Liver (tissue), 9 donors: Measurements from ENCODE around the gene ZC3H6. TPM values are rescaled to one million over a fixed set of nuclear protein-coding genes. Genes with fewer than 3 reads are reported as not detected.

Experiments
- DNase-seq: peaks from one replicate; pipeline ENCODE4 v3.0.0-alpha.2; 2017; ENCODE audit warnings: low spot score
- H3K27ac ChIP-seq, 2 donors: one replicate each; pipeline ENCODE4 v1.7.0; 2013; ENCODE audit warnings: inconsistent platforms in 2 of 2, low read length in 2 of 2, control low read depth in 1 of 2, low read depth in 1 of 2, mild to moderate bottlenecking in 1 of 2
- H3K27me3 ChIP-seq, 4 donors: one replicate each; pipeline versions ENCODE4 v1.6.1 to v1.7.0; 2013; ENCODE audit warnings: low read length in 3 of 4, inconsistent platforms in 1 of 4, mild to moderate bottlenecking in 1 of 4, moderate library complexity in 1 of 4; ENCODE audit not compliant: control insufficient read depth in 4 of 4, insufficient read depth in 4 of 4
- H3K36me3 ChIP-seq, 4 donors: one replicate each; pipeline versions ENCODE4 v1.6.1 to v1.7.0; 2013; ENCODE audit warnings: low read length in 3 of 4, mild to moderate bottlenecking in 3 of 4, low read depth in 1 of 4, moderate library complexity in 1 of 4; ENCODE audit not compliant: control insufficient read depth in 4 of 4, insufficient read depth in 3 of 4
- H3K4me1 ChIP-seq, 4 donors: one replicate each; pipeline versions ENCODE4 v1.6.1 to v1.7.0; 2013; ENCODE audit warnings: low read length in 3 of 4, mild to moderate bottlenecking in 3 of 4, moderate library complexity in 1 of 4; ENCODE audit not compliant: control insufficient read depth in 4 of 4, insufficient read depth in 4 of 4
- H3K4me3 ChIP-seq, 3 donors: one replicate each; pipeline versions ENCODE4 v1.6.1 to v1.7.0; 2013; ENCODE audit warnings: low read length in 3 of 3, control low read depth in 1 of 3, low read depth in 1 of 3, mild to moderate bottlenecking in 1 of 3
- H3K9ac ChIP-seq, 2 donors: one replicate each; pipeline ENCODE4 v1.7.0; 2013; ENCODE audit warnings: low read length in 2 of 2, mild to moderate bottlenecking in 2 of 2, moderate library complexity in 2 of 2, control low read depth in 1 of 2, low read depth in 1 of 2
- H3K9me3 ChIP-seq, 4 donors: one replicate each; pipeline versions ENCODE4 v1.6.1 to v1.7.0; 2013; ENCODE audit warnings: low read length in 3 of 4; ENCODE audit not compliant: control insufficient read depth in 4 of 4
- ATF3 ChIP-seq: IDR thresholded peaks from 2 replicates; pipeline ENCODE4 v1.6.1; 2016; ENCODE audit warnings: antibody characterized with exemption
- CTCF ChIP-seq: fragments of 150-350 bp; IDR thresholded peaks from 2 replicates; pipeline ENCODE4 v1.5.1; 2017; ENCODE audit warnings: improper control_type of control experiment, low read depth, low read length; ENCODE audit not compliant: missing input control
- EGR1 ChIP-seq, 2 donors: IDR thresholded peaks; 2 replicates each; pipeline ENCODE4 v1.6.1; 2016 to 2018; ENCODE audit warnings: antibody characterized with exemption in 2 of 2, low read depth in 2 of 2
- FOXA1 ChIP-seq: IDR thresholded peaks from 2 replicates; pipeline ENCODE4 v1.6.1; 2016; ENCODE audit warnings: antibody characterized with exemption
- FOXA2 ChIP-seq: IDR thresholded peaks from 2 replicates; pipeline ENCODE4 v1.6.1; 2016; ENCODE audit warnings: antibody characterized with exemption
- GABPA ChIP-seq, 2 donors: IDR thresholded peaks in 1 of 2; conservative IDR thresholded peaks in 1 of 2; 2 replicates each; pipeline ENCODE4 v1.6.1; 2016; ENCODE audit warnings: antibody characterized with exemption in 2 of 2, mild to moderate bottlenecking in 1 of 2, moderate library complexity in 1 of 2
- HNF4A ChIP-seq, 2 donors: conservative IDR thresholded peaks; 2 replicates each; pipeline ENCODE4 v1.6.1; 2016; ENCODE audit warnings: antibody characterized with exemption in 2 of 2, mild to moderate bottlenecking in 2 of 2
- JUND ChIP-seq, 2 donors: IDR thresholded peaks; 2 replicates each; pipeline ENCODE4 v1.6.1; 2016; ENCODE audit warnings: antibody characterized with exemption in 2 of 2
- MAX ChIP-seq: IDR thresholded peaks from 2 replicates; pipeline ENCODE4 v1.6.1; 2016; ENCODE audit warnings: antibody characterized with exemption
- NR2F2 ChIP-seq: IDR thresholded peaks from 2 replicates; pipeline ENCODE4 v1.6.1; 2016; ENCODE audit warnings: antibody characterized with exemption
- RAD21 ChIP-seq, 2 donors: IDR thresholded peaks; 2 replicates each; pipeline ENCODE4 v1.6.1; 2016; ENCODE audit warnings: antibody characterized with exemption in 2 of 2, mild to moderate bottlenecking in 2 of 2
- REST ChIP-seq: IDR thresholded peaks from 2 replicates; pipeline ENCODE4 v1.6.1; 2016; ENCODE audit warnings: antibody characterized with exemption, mild to moderate bottlenecking
- RXRA ChIP-seq, 2 donors: IDR thresholded peaks; 2 replicates each; pipeline ENCODE4 v1.6.1; 2017 to 2018; ENCODE audit warnings: antibody characterized with exemption in 2 of 2, mild to moderate bottlenecking in 1 of 2
- SP1 ChIP-seq: IDR thresholded peaks from 2 replicates; pipeline ENCODE4 v1.6.1; 2018; ENCODE audit warnings: antibody characterized with exemption, mild to moderate bottlenecking
- TAF1 ChIP-seq: conservative IDR thresholded peaks from 2 replicates; pipeline ENCODE4 v1.6.1; 2016; ENCODE audit warnings: antibody characterized with exemption, mild to moderate bottlenecking
- YY1 ChIP-seq: IDR thresholded peaks from 2 replicates; pipeline ENCODE4 v1.6.1; 2016; ENCODE audit warnings: antibody characterized with exemption, mild to moderate bottlenecking
- ZBTB33 ChIP-seq: IDR thresholded peaks from 2 replicates; pipeline ENCODE4 v1.6.1; 2016; ENCODE audit warnings: antibody characterized with exemption
- WGBS: extraction: QIAGEN DNeasy Blood & Tissue Kit; methylation state at CpG from one replicate; pipeline ENCODE4 v1.1.7; 2013; 5-methylcytosine and 5-hydroxymethylcytosine counted together
- polyA plus RNA-seq, 2 donors: library from polyadenylated mRNA; stranded (reverse) in 1 of 2; unstranded in 1 of 2; fragments of 200-250 nt in 1 of 2; fragments of >200 nt in 1 of 2; fragmentation: Nextera tagmentation in 1 of 2; extraction: Ambion mirVana in 1 of 2; gene quantifications; one replicate each; pipeline versions ENCODE4 v1.2.1 to v1.2.3, GENCODE V29; 2013 to 2015
- total RNA-seq, 2 donors: library from RNA; depleted of rRNA; stranded (reverse); fragments of >200 nt; gene quantifications; one replicate each; pipeline ENCODE4 v1.2.3, GENCODE V29; 2014
- donor health status: healthy.
- donor health status: healthy.
- donor health status: healthy.
- donor health status: healthy.
- donor health status: healthy.

ZC3H6 gene
- total and polyA plus RNA-seq, 4 donors = 0.32 to 5.8 (median 2.3) TPM

- TF ChIP-seq FOXA2 (no peak), SP1 (no peak), RAD21 (IDR thresholded peaks at IDR 0.05) (no peak), YY1 (no peak), CTCF (no peak), TAF1 (no peak), EGR1 (IDR thresholded peaks at IDR 0.05; ENCODE audit: low read depth in 2 of 2) (no peak)
- no peaks in the 10 kb centered on the region for H3K27me3 ChIP-seq
- H3K4me3 ChIP-seq = no peak overlapping the region
Measured at GRCh38 chr2:112342067-112342550, 66.7 kb downstream of the ZC3H6 start.

GRCh38 chr2:112343827-112344585 is 68.6 kb downstream of the ZC3H6 start:
- no peak overlapping the region for H3K4me3 ChIP-seq
- no peaks in the 10 kb centered on the region for H3K4me1 ChIP-seq
- no peak overlapping the region for H3K9ac ChIP-seq
- H3K27ac ChIP-seq = no peak overlapping the region
- TF ChIP-seq ZBTB33 = no peak
- no peak for TF ChIP-seq NR2F2
- no peak for TF ChIP-seq GABPA (IDR thresholded peaks at IDR 0.05 in 1 of 2, conservative IDR thresholded peaks at IDR 0.05 in 1 of 2)
- TF ChIP-seq HNF4A (conservative IDR thresholded peaks at IDR 0.05) = no peak
- no peak for TF ChIP-seq MAX
- TF ChIP-seq JUND (IDR thresholded peaks at IDR 0.05) = no peak
- no peak for TF ChIP-seq CTCF
- TF ChIP-seq FOXA1 = no peak
- no peak for TF ChIP-seq SP1
- TF ChIP-seq ATF3 = no peak
- TF ChIP-seq TAF1 = no peak
- no peak for TF ChIP-seq REST
- no peak for TF ChIP-seq FOXA2
- no peak for TF ChIP-seq RAD21 (IDR thresholded peaks at IDR 0.05)
- no peak for TF ChIP-seq YY1
- no peak for TF ChIP-seq RXRA (IDR thresholded peaks at IDR 0.05)
- TF ChIP-seq EGR1 (IDR thresholded peaks at IDR 0.05; ENCODE audit: low read depth in 2 of 2) = no peak
- no peaks in the 10 kb centered on the region for H3K27me3 ChIP-seq
- DNase-seq = no peak
- no peaks in the 10 kb centered on the region for H3K36me3 ChIP-seq
- 51% methylated on average over 1 of the region's 1 CpG for whole genome bisulfite sequencing
- H3K9me3 ChIP-seq = no peaks in the 10 kb centered on the region

More at GRCh38 chr2:112342067-112342550, 66.7 kb downstream of the ZC3H6 start:
- Histone ChIP-seq H3K9me3 (no peaks in the 10 kb centered on the region), H3K27ac (no peak overlapping the region), H3K36me3 (no peaks in the 10 kb centered on the region), H3K9ac (no peak overlapping the region), H3K4me1 (no peaks in the 10 kb centered on the region)
- 87% methylated on average over 2 of the region's 2 CpGs for WGBS
- DNase-seq = no peak
